Measurements from ENCODE around the gene MTMR11.

MTMR11 gene

GRCh38 chr1:149926296-149926695 is 10.4 kb downstream of the MTMR11 start:
- peaks cover 51% of the 10 kb centered on the region for H3K4me1 Mint-ChIP-seq
- peaks cover 37% of the 10 kb centered on the region for H3K36me3 Mint-ChIP-seq
- H3K27ac Mint-ChIP-seq = no peak overlapping the region
- peak overlapping the region; percentile 97 for H3K4me3 Mint-ChIP-seq
- no peaks in the 10 kb centered on the region for H3K27me3 Mint-ChIP-seq
- H3K9me3 Mint-ChIP-seq = no peaks in the 10 kb centered on the region

GRCh38 chr1:149925751-149926150 is 10.9 kb downstream of the MTMR11 start:
- Mint-ChIP-seq H3K27me3 (no peaks in the 10 kb centered on the region), H3K36me3 (peaks cover 37% of the 10 kb centered on the region), H3K9me3 (no peaks in the 10 kb centered on the region), H3K4me1 (peaks cover 49% of the 10 kb centered on the region), H3K27ac (peak overlapping the region; percentile 72), H3K4me3 (peak overlapping the region; percentile 97)

- Mint-ChIP-seq H3K27me3 (no peaks in the 10 kb centered on the region), H3K9me3 (no peaks in the 10 kb centered on the region), H3K27ac (peak overlapping the region; percentile 72), H3K36me3 (peaks cover 35% of the 10 kb centered on the region), H3K4me1 (peaks cover 46% of the 10 kb centered on the region), H3K4me3 (peak overlapping the region; percentile 97)
These were observed 11.3 kb downstream of the MTMR11 start for GRCh38 chr1:149925345-149925744.

GRCh38 chr1:149923626-149924025 is 13.1 kb downstream of the MTMR11 start:
- Mint-ChIP-seq H3K4me3 (peak overlapping the region; percentile 19), H3K27ac (no peak overlapping the region), H3K9me3 (no peaks in the 10 kb centered on the region), H3K36me3 (peaks cover 35% of the 10 kb centered on the region), H3K27me3 (no peaks in the 10 kb centered on the region), H3K4me1 (peaks cover 40% of the 10 kb centered on the region)

GRCh38 chr1:149917571-149918144 is 19.0 kb downstream of the MTMR11 start, which contains the start of gene SV2A:
Gene SV2A (minus strand): TSS chr1:149917844. CDS start chr1:149913840, 4,004 bp downstream.
- no peaks in the 10 kb centered on the region for H3K27me3 Mint-ChIP-seq
- peaks cover 34% of the 10 kb centered on the region for H3K4me1 Mint-ChIP-seq
- peak within 1 kb of the TSS; percentile 88 for H3K4me3 Mint-ChIP-seq
- H3K27ac Mint-ChIP-seq = no peak within 1 kb of the TSS
- H3K36me3 Mint-ChIP-seq = peaks cover 4% of the 10 kb centered on the region
- H3K9me3 Mint-ChIP-seq = no peaks in the 10 kb centered on the region

GRCh38 chr1:149916898-149917252 is 19.8 kb downstream of the MTMR11 start:
- H3K4me1 Mint-ChIP-seq = peaks cover 34% of the 10 kb centered on the region
- no peak overlapping the region for H3K27ac Mint-ChIP-seq
- peak overlapping the region; percentile 88 for H3K4me3 Mint-ChIP-seq

GRCh38 chr1:149916193-149916897 is 20.3 kb downstream of the MTMR11 start:
- H3K36me3 Mint-ChIP-seq = peaks cover 2% of the 10 kb centered on the region
- peak overlapping the region; percentile 88 for H3K4me3 Mint-ChIP-seq
- H3K27ac Mint-ChIP-seq = no peak overlapping the region
- H3K9me3 Mint-ChIP-seq = no peaks in the 10 kb centered on the region
- peaks cover 34% of the 10 kb centered on the region for H3K4me1 Mint-ChIP-seq
- no peaks in the 10 kb centered on the region for H3K27me3 Mint-ChIP-seq

More at GRCh38 chr1:149916898-149917252, 19.8 kb downstream of the MTMR11 start:
- peaks cover 3% of the 10 kb centered on the region for H3K36me3 Mint-ChIP-seq
- H3K27me3 Mint-ChIP-seq = no peaks in the 10 kb centered on the region
- no peaks in the 10 kb centered on the region for H3K9me3 Mint-ChIP-seq

GRCh38 chr1:149915429-149916192 is 21.1 kb downstream of the MTMR11 start:
- Mint-ChIP-seq H3K27me3 (no peaks in the 10 kb centered on the region), H3K36me3 (peaks cover 5% of the 10 kb centered on the region), H3K4me1 (peaks cover 34% of the 10 kb centered on the region), H3K9me3 (no peaks in the 10 kb centered on the region), H3K27ac (no peak overlapping the region), H3K4me3 (peak overlapping the region; percentile 88)

GRCh38 chr1:149914545-149914944 is 22.1 kb downstream of the MTMR11 start:
- peak overlapping the region; percentile 51 for H3K27ac Mint-ChIP-seq
- H3K4me1 Mint-ChIP-seq = peaks cover 34% of the 10 kb centered on the region
- H3K36me3 Mint-ChIP-seq = peaks cover 5% of the 10 kb centered on the region
- no peak overlapping the region for H3K4me3 Mint-ChIP-seq
- H3K27me3 Mint-ChIP-seq = no peaks in the 10 kb centered on the region
- H3K9me3 Mint-ChIP-seq = no peaks in the 10 kb centered on the region

- H3K27me3 Mint-ChIP-seq = no peaks in the 10 kb centered on the region
- no peaks in the 10 kb centered on the region for H3K9me3 Mint-ChIP-seq
- H3K4me3 Mint-ChIP-seq = no peak overlapping the region
- no peaks in the 10 kb centered on the region for H3K4me1 Mint-ChIP-seq
- no peak overlapping the region for H3K27ac Mint-ChIP-seq
- H3K36me3 Mint-ChIP-seq = peaks cover 9% of the 10 kb centered on the region
These were observed 30.1 kb downstream of the MTMR11 start for GRCh38 chr1:149906570-149907075.

- Mint-ChIP-seq H3K27me3 (no peaks in the 10 kb centered on the region), H3K36me3 (peaks cover 6% of the 10 kb centered on the region), H3K9me3 (no peaks in the 10 kb centered on the region), H3K4me3 (no peak overlapping the region), H3K27ac (no peak overlapping the region), H3K4me1 (peaks cover 13% of the 10 kb centered on the region)
These were observed 32.7 kb downstream of the MTMR11 start for GRCh38 chr1:149903836-149904491.

- Mint-ChIP-seq H3K4me1 (peaks cover 14% of the 10 kb centered on the region), H3K27me3 (no peaks in the 10 kb centered on the region), H3K36me3 (peaks cover 3% of the 10 kb centered on the region), H3K27ac (peak within 1 kb of the TSS; percentile 88), H3K9me3 (no peaks in the 10 kb centered on the region), H3K4me3 (peak within 1 kb of the TSS; percentile 91)
These were observed 37.0 kb downstream of the MTMR11 start, which contains the start of gene BOLA1 for GRCh38 chr1:149899460-149900284. Gene BOLA1 (plus strand): TSS chr1:149899568. CDS start chr1:149900060, 492 bp downstream.

GRCh38 chr1:149896575-149896974 is 40.1 kb downstream of the MTMR11 start:
- Mint-ChIP-seq H3K4me1 (peaks cover 14% of the 10 kb centered on the region), H3K4me3 (no peak overlapping the region), H3K9me3 (no peaks in the 10 kb centered on the region), H3K27me3 (no peaks in the 10 kb centered on the region), H3K27ac (no peak overlapping the region), H3K36me3 (no peaks in the 10 kb centered on the region)

- Mint-ChIP-seq H3K4me1 (no peaks in the 10 kb centered on the region), H3K9me3 (no peaks in the 10 kb centered on the region), H3K4me3 (no peak overlapping the region), H3K27me3 (no peaks in the 10 kb centered on the region), H3K36me3 (no peaks in the 10 kb centered on the region), H3K27ac (no peak overlapping the region)
These were observed 47.7 kb downstream of the MTMR11 start for GRCh38 chr1:149888999-149889289.

Measured in activated naive CD4-positive, alpha-beta T cell treated with anti-CD3 and anti-CD28 coated beads, Interleukin-2, amount 50 U/mL, for 24 hours (primary cell).